Ascending aorta (tissue), 2 donors: Measurements from ENCODE around the gene MGLL. TPM values are rescaled to one million over a fixed set of nuclear protein-coding genes. Genes with fewer than 3 reads are reported as not detected.

Experiments used
- DNase-seq, 2 donors: peaks; one replicate each; pipeline ENCODE4 v3.0.0-alpha.2; 2019; ENCODE audit warnings: low spot score in 2 of 2
- H3K27ac ChIP-seq, 2 donors: fragments of 200-600 bp; sonication (generic); one replicate each; pipeline ENCODE4 v1.5.1; 2016 to 2017; ENCODE audit warnings: mild to moderate bottlenecking in 1 of 2
- H3K27me3 ChIP-seq: fragments of 200-600 bp; sonication (generic); one replicate; pipeline ENCODE4 v1.5.1; 2017
- H3K36me3 ChIP-seq, 2 donors: fragments of 200-600 bp; sonication (generic); one replicate each; pipeline ENCODE4 v1.5.1; 2016
- H3K4me1 ChIP-seq, 2 donors: fragments of 200-600 bp; sonication (generic); one replicate each; pipeline ENCODE4 v1.5.1; 2016 to 2017; ENCODE audit warnings: mild to moderate bottlenecking in 1 of 2
- H3K4me3 ChIP-seq, 2 donors: fragments of 200-600 bp; sonication (generic); one replicate each; pipeline ENCODE4 v1.5.1; 2016 to 2017; ENCODE audit warnings: mild to moderate bottlenecking in 1 of 2
- H3K9me3 ChIP-seq, 2 donors: fragments of 200-600 bp; sonication (generic); one replicate each; pipeline ENCODE4 v1.5.1; 2016
- intact Hi-C: fragments of 100-400 bp; cut with DNase I; formaldehyde crosslinking; loops from one replicate; pipeline ENCODE4 v1.15.1; 2023
- total RNA-seq: library from RNA; depleted of rRNA; stranded (reverse); fragments of >200 nt; gene quantifications from one replicate; pipeline ENCODE4 v1.1.0, GENCODE V29; 2016
- TF ChIP-seq, protein P1 (sequence below), 3 experiments: fragments of 200-600 bp in 2 of 3; fragments of 450-650 bp in 1 of 3; sonication (generic) in 2 of 3; IDR thresholded peaks; one replicate each; pipeline ENCODE4 v1.5.1; 2016 to 2019; ENCODE audit warnings: antibody characterized with exemption in 3 of 3, mild to moderate bottlenecking in 1 of 3, moderate library complexity in 1 of 3

The MGLL gene
- total RNA-seq, 1 donor from 2014 or later: 101 TPM

GRCh38 chr3:127731546-127732289 is 90.6 kb downstream of the MGLL start:
- TF ChIP-seq, protein P1, sequence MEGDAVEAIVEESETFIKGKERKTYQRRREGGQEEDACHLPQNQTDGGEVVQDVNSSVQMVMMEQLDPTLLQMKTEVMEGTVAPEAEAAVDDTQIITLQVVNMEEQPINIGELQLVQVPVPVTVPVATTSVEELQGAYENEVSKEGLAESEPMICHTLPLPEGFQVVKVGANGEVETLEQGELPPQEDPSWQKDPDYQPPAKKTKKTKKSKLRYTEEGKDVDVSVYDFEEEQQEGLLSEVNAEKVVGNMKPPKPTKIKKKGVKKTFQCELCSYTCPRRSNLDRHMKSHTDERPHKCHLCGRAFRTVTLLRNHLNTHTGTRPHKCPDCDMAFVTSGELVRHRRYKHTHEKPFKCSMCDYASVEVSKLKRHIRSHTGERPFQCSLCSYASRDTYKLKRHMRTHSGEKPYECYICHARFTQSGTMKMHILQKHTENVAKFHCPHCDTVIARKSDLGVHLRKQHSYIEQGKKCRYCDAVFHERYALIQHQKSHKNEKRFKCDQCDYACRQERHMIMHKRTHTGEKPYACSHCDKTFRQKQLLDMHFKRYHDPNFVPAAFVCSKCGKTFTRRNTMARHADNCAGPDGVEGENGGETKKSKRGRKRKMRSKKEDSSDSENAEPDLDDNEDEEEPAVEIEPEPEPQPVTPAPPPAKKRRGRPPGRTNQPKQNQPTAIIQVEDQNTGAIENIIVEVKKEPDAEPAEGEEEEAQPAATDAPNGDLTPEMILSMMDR (IDR thresholded peaks at IDR 0.05): no peak
- intact Hi-C loops: no loop called here
- H3K4me1 ChIP-seq: peaks cover 5 to 48% of the 10 kb centered on the region in 2 donors

GRCh38 chr3:127730666-127731295 is 91.5 kb downstream of the MGLL start:
- intact Hi-C loops: no loop called here
- Histone ChIP-seq H3K4me1 (peaks cover 3 to 40% of the 10 kb centered on the region in 2 donors), H3K27ac (no peak overlapping the region), H3K27me3 (no peaks in the 10 kb centered on the region), H3K9me3 (no peaks in the 10 kb centered on the region), H3K4me3 (no peak overlapping the region), H3K36me3 (no peaks in the 10 kb centered on the region)
- no peak for DNase-seq
- TF ChIP-seq, protein P1 (IDR thresholded peaks at IDR 0.05): no peak

More at GRCh38 chr3:127731546-127732289, 90.6 kb downstream of the MGLL start:
- Histone ChIP-seq H3K36me3 (no peaks in the 10 kb centered on the region), H3K9me3 (no peaks in the 10 kb centered on the region), H3K27ac (no peak overlapping the region), H3K27me3 (no peaks in the 10 kb centered on the region), H3K4me3 (no peak overlapping the region)
- DNase-seq: no peak

- H3K4me1 ChIP-seq: peaks cover 0 to 34% of the 10 kb centered on the region in 2 donors
These were observed 92.1 kb downstream of the MGLL start for GRCh38 chr3:127730171-127730570.

GRCh38 chr3:127729556-127730056 is 92.7 kb downstream of the MGLL start:
- Histone ChIP-seq H3K36me3 (no peaks in the 10 kb centered on the region), H3K4me3 (no peak overlapping the region), H3K27me3 (no peaks in the 10 kb centered on the region), H3K27ac (no peak overlapping the region), H3K9me3 (no peaks in the 10 kb centered on the region), H3K4me1 (peaks cover 0 to 28% of the 10 kb centered on the region in 2 donors)
- no peak for DNase-seq
- TF ChIP-seq, protein P1 (IDR thresholded peaks at IDR 0.05): no peak
- intact Hi-C loops: no loop called here

More at GRCh38 chr3:127730171-127730570, 92.1 kb downstream of the MGLL start:
- no peaks in the 10 kb centered on the region for H3K27me3 ChIP-seq
- no peaks in the 10 kb centered on the region for H3K9me3 ChIP-seq
- intact Hi-C loops: no loop called here
- DNase-seq: no peak
- H3K4me3 ChIP-seq: no peak overlapping the region
- no peak overlapping the region for H3K27ac ChIP-seq
- TF ChIP-seq, protein P1 (IDR thresholded peaks at IDR 0.05): no peak
- H3K36me3 ChIP-seq: no peaks in the 10 kb centered on the region

DNA sequence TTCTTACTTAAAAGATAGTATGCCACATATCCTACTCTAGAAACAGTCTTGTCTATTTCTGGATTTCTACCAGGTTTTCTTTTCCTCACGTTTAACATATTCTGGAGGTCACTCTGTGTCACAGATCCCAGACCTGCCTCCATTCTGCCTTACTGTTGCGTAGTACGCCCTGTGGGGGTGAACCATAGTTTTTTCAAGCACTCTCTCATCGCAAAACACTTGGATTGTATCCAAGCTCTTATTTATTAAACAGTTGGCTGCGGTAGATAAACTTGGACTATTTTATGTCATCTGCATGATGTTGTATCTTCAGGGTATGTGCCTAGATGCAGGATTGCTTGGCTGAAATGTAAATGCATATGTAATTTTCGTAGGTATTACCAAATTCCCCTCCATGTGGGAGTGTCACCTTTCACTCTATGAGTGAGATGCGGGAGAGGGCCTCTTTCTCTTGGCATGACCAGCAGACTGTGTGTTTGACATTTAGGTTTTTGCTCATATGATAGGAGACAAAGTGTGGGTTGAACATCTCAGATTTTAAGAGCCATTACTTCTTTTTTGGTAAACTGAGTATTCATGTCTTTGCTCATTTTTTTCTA is 93.8 kb downstream of the MGLL start:
- TF ChIP-seq, protein P1 (IDR thresholded peaks at IDR 0.05): no peak
- no peak overlapping the region for H3K4me3 ChIP-seq
- no peaks in the 10 kb centered on the region for H3K9me3 ChIP-seq
- H3K27me3 ChIP-seq: no peaks in the 10 kb centered on the region
- H3K4me1 ChIP-seq: peaks cover 0 to 18% of the 10 kb centered on the region in 2 donors
- DNase-seq: no peak
- no peaks in the 10 kb centered on the region for H3K36me3 ChIP-seq
- H3K27ac ChIP-seq: no peak overlapping the region
- intact Hi-C loops: no loop called here
